Panc1 (cell line): Measurements from ENCODE around the gene CACNA1E. TPM values are rescaled to one million over a fixed set of nuclear protein-coding genes. Genes with fewer than 3 reads are reported as not detected.
"Not testable (repeated sequence)": the region's sequence is repeated elsewhere in the genome, so short reads cannot be mapped to it uniquely, and the experiment has no call there.

Experiments used
- ATAC-seq: fragments of 200-7000 bp; cut with Tn5 transposase; 2 replicates; pipeline ENCODE4 v1.9.1; 2020; ENCODE audit warnings: mild to moderate bottlenecking, moderate library complexity
- BruUV-seq: library from RNA; stranded (reverse); fragments of 400-500 nt; replicated peaks from 2 replicates; lab custom pipeline; 2021; lab: Mats Ljungman, UMichigan
- CTCF ChIA-PET: fragments of 300-600 bp; sonication (Branson Sonifier 250); formaldehyde crosslinking; loops from one replicate; lab custom pipeline; 2022; ENCODE audit warnings: antibody characterized with exemption; lab: Charles Lee
- POLR2A ChIA-PET: fragments of 300-600 bp; sonication (Branson Sonifier 250); formaldehyde crosslinking; loops from one replicate; lab custom pipeline; 2022; ENCODE audit warnings: antibody characterized with exemption; lab: Charles Lee
- DNase-seq: peaks from one replicate; pipeline ENCODE4 v3.0.0-alpha.2; 2010; ENCODE audit warnings: low read depth, low spot score
- H3K27ac ChIP-seq: 2 replicates; pipeline ENCODE4 v1.5.1; 2011; ENCODE audit warnings: mild to moderate bottlenecking, low read length, inconsistent platforms
- H3K27me3 ChIP-seq: fragments of 200-500 bp; sonication (Bioruptor generic); 2 replicates; pipeline ENCODE4 v1.6.0; 2014; ENCODE audit warnings: low read length, inconsistent platforms; ENCODE audit not compliant: control insufficient read depth, insufficient read depth
- H3K36me3 ChIP-seq: fragments of 200-500 bp; sonication (Bioruptor generic); 2 replicates; pipeline ENCODE4 v1.5.1; 2014; ENCODE audit warnings: inconsistent platforms, mild to moderate bottlenecking, low read length, moderate library complexity; ENCODE audit not compliant: control insufficient read depth, insufficient read depth
- H3K4me1 ChIP-seq: 2 replicates; pipeline ENCODE4 v1.5.1; 2011; ENCODE audit warnings: inconsistent platforms, mild to moderate bottlenecking, low read length, moderate library complexity; ENCODE audit not compliant: control insufficient read depth, insufficient read depth
- H3K4me3 ChIP-seq, 2 experiments: 2 replicates each; pipeline ENCODE4 v1.5.1; 2011 to 2012; ENCODE audit warnings: low read depth in 2 of 2, low read length in 2 of 2, mild to moderate bottlenecking in 2 of 2, inconsistent platforms in 1 of 2, moderate library complexity in 1 of 2
- H3K9me3 ChIP-seq: fragments of 200-500 bp; sonication (Bioruptor generic); 2 replicates; pipeline ENCODE4 v1.5.1; 2014; ENCODE audit warnings: low read depth, mild to moderate bottlenecking, inconsistent platforms, low read length, moderate library complexity; ENCODE audit not compliant: control insufficient read depth, insufficient read depth
- CTCF ChIP-seq: fragments of 450-650 bp; IDR thresholded peaks from 2 replicates; pipeline ENCODE4 v1.5.1; 2017; ENCODE audit warnings: mild to moderate bottlenecking
- POLR2AphosphoS5 ChIP-seq: IDR thresholded peaks from 2 replicates; pipeline ENCODE4 v1.6.1; 2012; ENCODE audit warnings: mild to moderate bottlenecking, low read depth, low read length, moderate library complexity
- REST ChIP-seq, 2 experiments: IDR thresholded peaks; 2 replicates each; pipeline ENCODE4 v1.6.1; 2011 to 2012; ENCODE audit warnings: low read depth in 2 of 2, control low read depth in 1 of 2, low read length in 1 of 2, mild to moderate bottlenecking in 1 of 2, moderate library complexity in 1 of 2; ENCODE audit not compliant: insufficient read depth in 1 of 2
- SIN3A ChIP-seq: IDR thresholded peaks from 2 replicates; pipeline ENCODE4 v1.6.1; 2012; ENCODE audit warnings: low read depth, mild to moderate bottlenecking, low read length, moderate library complexity, borderline replicate concordance; ENCODE audit not compliant: insufficient read depth
- TCF7L2 ChIP-seq: IDR thresholded peaks from 2 replicates; pipeline ENCODE4 v1.6.1; 2011; ENCODE audit warnings: mild to moderate bottlenecking, low read depth, low read length, inconsistent platforms
- in situ Hi-C: cut with HindIII; loops from 2 replicates; pipeline ENCODE4 v1.10.0; 2016; ENCODE audit warnings: low sequenced_read_pairs, low pct_unique_long_range_greater_than_20kb
- intact Hi-C: fragments of 100-400 bp; cut with micrococcal nuclease; formaldehyde crosslinking; loops from one replicate; pipeline ENCODE4 v1.10.0; 2022; ENCODE audit not compliant: unreplicated experiment
- total RNA-seq: library from RNA; stranded (reverse); gene quantifications from one replicate; pipeline ENCODE4 v1.2.1, GENCODE V29; 2021; ENCODE audit not compliant: unreplicated experiment

The CACNA1E gene
- total RNA-seq, 1 experiment from 2014 or later: not detected

- BruUV-seq: no TSS peak
- Histone ChIP-seq H3K4me3 (no peak overlapping the region), H3K27ac (no peak overlapping the region), H3K36me3 (no peaks in the 10 kb centered on the region), H3K27me3 (no peaks in the 10 kb centered on the region), H3K9me3 (no peaks in the 10 kb centered on the region), H3K4me1 (no peaks in the 10 kb centered on the region)
- intact Hi-C loops: no loop called here
- in situ Hi-C loops: no loop called here
- no peak for ATAC-seq
- no peak for DNase-seq
- ChIA-PET POLR2A (interaction anchor here (0.6 kb wide), 1 partner anchor 244 kb away, joined by 3 read pairs; no protein-coding TSS in a partner anchor), CTCF (no interaction called here)
- TF ChIP-seq SIN3A: no peak
- no peak for TF ChIP-seq POLR2AphosphoS5
- TF ChIP-seq REST (IDR thresholded peaks at IDR 0.05; ENCODE audit: insufficient read depth in 1 of 2, low read depth in 2 of 2, low read length in 1 of 2): no peak
Measured at GRCh38 chr1:181849071-181849470, 365.8 kb downstream of the CACNA1E start.

GRCh38 chr1:181854212-181854611 is 370.9 kb downstream of the CACNA1E start:
- BruUV-seq, in situ Hi-C loops, DNase-seq, POLR2A ChIA-PET, H3K27ac ChIP-seq, H3K9me3 ChIP-seq, H3K4me1 ChIP-seq, H3K36me3 ChIP-seq, CTCF ChIA-PET, H3K27me3 ChIP-seq, intact Hi-C loops, H3K4me3 ChIP-seq, ATAC-seq: not testable (repeated sequence)

GRCh38 chr1:181855380-181855779 is 372.1 kb downstream of the CACNA1E start:
- ChIA-PET CTCF (no interaction called here), POLR2A (no interaction called here)
- Histone ChIP-seq H3K36me3 (no peaks in the 10 kb centered on the region), H3K4me1 (no peaks in the 10 kb centered on the region), H3K27ac (no peak overlapping the region), H3K4me3 (no peak overlapping the region), H3K9me3 (no peaks in the 10 kb centered on the region), H3K27me3 (no peaks in the 10 kb centered on the region)
- DNase-seq (no peak), ATAC-seq (no peak)
- BruUV-seq: no TSS peak
- TF ChIP-seq TCF7L2: no peak
- TF ChIP-seq REST (IDR thresholded peaks at IDR 0.05; ENCODE audit: insufficient read depth in 1 of 2, low read depth in 2 of 2, low read length in 1 of 2): no peak
- no peak for TF ChIP-seq POLR2AphosphoS5
- no peak for TF ChIP-seq SIN3A
- TF ChIP-seq CTCF: no peak
- in situ Hi-C loops (no loop called here), intact Hi-C loops (no loop called here)
